Endothelial cell of umbilical vein (primary cell): ENCODE measurements around the gene CD19. TPM values are rescaled to one million over a fixed set of nuclear protein-coding genes. Genes with fewer than 3 reads are reported as not detected.

ENCODE experiments used
- BruUV-seq: library from RNA; stranded (reverse); fragments of 400-500 nt; replicated peaks from 2 replicates; lab custom pipeline; 2021; lab: Mats Ljungman, UMichigan
- CTCF ChIA-PET: fragments of 300-600, 350-600 bp; sonication (Branson Sonifier 250); formaldehyde crosslinking; loops from one replicate; lab custom pipeline; 2021; ENCODE audit warnings: antibody characterized with exemption, inconsistent platforms; lab: Charles Lee
- POLR2A ChIA-PET: fragments of 300-600, 350-600 bp; sonication (Branson Sonifier 250); formaldehyde crosslinking; loops from one replicate; lab custom pipeline; 2021; ENCODE audit warnings: antibody characterized with exemption, inconsistent platforms; lab: Charles Lee
- DNase-seq: peaks from one replicate; pipeline ENCODE4 v3.0.0-alpha.2; 2011; ENCODE audit warnings: low read depth, low spot score
- FAIRE-seq: peaks from 2 replicates; lab custom pipeline; 2011; peaks lifted over from hg19 to GRCh38; lab: Jason Lieb, UNC
- H2AFZ ChIP-seq: 2 replicates; pipeline ENCODE4 v1.6.0; 2012; ENCODE audit warnings: low read depth, low read length, control low read depth, inconsistent platforms
- H3K27ac ChIP-seq: 2 replicates; pipeline ENCODE4 v1.5.1; 2011; ENCODE audit warnings: low read depth, mild to moderate bottlenecking, control low read depth, low read length, moderate library complexity; ENCODE audit not compliant: insufficient read depth
- H3K27me3 ChIP-seq, 2 experiments: 2 replicates each; pipeline versions ENCODE4 v1.6.0 to v1.6.1; 2011; ENCODE audit warnings: low read length in 2 of 2, mixed read lengths in 1 of 2; ENCODE audit not compliant: control insufficient read depth in 2 of 2, insufficient read depth in 2 of 2
- H3K36me3 ChIP-seq, 2 experiments: 2 replicates in 1 of 2; 3 replicates in 1 of 2; pipeline ENCODE4 v1.5.1; 2011; ENCODE audit warnings: low read length in 2 of 2, mild to moderate bottlenecking in 1 of 2, moderate library complexity in 1 of 2; ENCODE audit not compliant: control insufficient read depth in 2 of 2, insufficient read depth in 2 of 2; ENCODE audit errors: extremely low read depth in 1 of 2
- H3K4me1 ChIP-seq: 3 replicates; pipeline ENCODE4 v1.5.1; 2011; ENCODE audit warnings: mild to moderate bottlenecking, low read length; ENCODE audit not compliant: control insufficient read depth, insufficient read depth; ENCODE audit errors: extremely low read depth
- H3K4me2 ChIP-seq: 2 replicates; pipeline ENCODE4 v1.6.1; 2011; ENCODE audit warnings: low read length, control low read depth, mixed read lengths; ENCODE audit not compliant: insufficient read depth
- H3K4me3 ChIP-seq, 3 experiments: fragments of 200-600 bp in 1 of 3; sonication (generic), shearing (Covaris generic) in 1 of 3; replicated peaks in 1 of 3; 2 replicates each; pipeline ENCODE4 v1.5.1; 2011 to 2016; ENCODE audit warnings: control low read depth in 3 of 3, low read length in 3 of 3, mild to moderate bottlenecking in 2 of 3, inconsistent platforms in 1 of 3, low read depth in 1 of 3, moderate library complexity in 1 of 3; ENCODE audit not compliant: insufficient read depth in 1 of 3
- H3K79me2 ChIP-seq: 2 replicates; pipeline ENCODE4 v1.6.0; 2012; ENCODE audit warnings: low read length, inconsistent platforms; ENCODE audit not compliant: control insufficient read depth, insufficient read depth
- H3K9ac ChIP-seq: replicated peaks from 2 replicates; pipeline ENCODE3; 2011; ENCODE audit warnings: low read length, control low read depth; ENCODE audit not compliant: insufficient read depth; ENCODE audit errors: extremely low read depth
- H3K9me1 ChIP-seq: replicated peaks from 3 replicates; pipeline ENCODE4 v1.6.0; 2011; ENCODE audit warnings: mild to moderate bottlenecking, low read length; ENCODE audit not compliant: control insufficient read depth, insufficient read depth; ENCODE audit errors: extremely low read depth
- H3K9me3 ChIP-seq: replicated peaks from 2 replicates; pipeline ENCODE4 v1.5.1; 2012; ENCODE audit warnings: low read length, inconsistent platforms; ENCODE audit not compliant: control insufficient read depth, insufficient read depth
- H4K20me1 ChIP-seq: replicated peaks from 2 replicates; pipeline ENCODE3; 2011; ENCODE audit warnings: mild to moderate bottlenecking, low read length; ENCODE audit not compliant: control insufficient read depth, insufficient read depth; ENCODE audit errors: extremely low read depth
- EZH2 ChIP-seq: IDR thresholded peaks from 2 replicates; pipeline ENCODE4 v1.6.1; 2012; ENCODE audit warnings: borderline replicate concordance, low read depth, mild to moderate bottlenecking, moderate library complexity, low read length, inconsistent platforms; ENCODE audit not compliant: severe bottlenecking
- FOS ChIP-seq: IDR thresholded peaks from 2 replicates; pipeline ENCODE4 v1.6.1; 2011; ENCODE audit warnings: mild to moderate bottlenecking, low read length, moderate library complexity, borderline replicate concordance; ENCODE audit not compliant: insufficient read depth
- GATA2 ChIP-seq: IDR thresholded peaks from 2 replicates; pipeline ENCODE4 v1.7.0; 2011; ENCODE audit warnings: low read depth, mild to moderate bottlenecking, moderate library complexity, mixed read lengths, low read length; ENCODE audit not compliant: insufficient read length, insufficient read depth
- JUN ChIP-seq: IDR thresholded peaks from 2 replicates; pipeline ENCODE4 v1.6.1; 2011; ENCODE audit warnings: borderline replicate concordance, low read depth; ENCODE audit not compliant: insufficient read length, insufficient read depth
- MYC ChIP-seq: IDR thresholded peaks from one replicate; pipeline ENCODE4 v1.6.1; 2011; ENCODE audit warnings: mild to moderate bottlenecking, low read depth, low read length
- POLR2A ChIP-seq: IDR thresholded peaks from 2 replicates; pipeline ENCODE4 v1.6.1; 2012; ENCODE audit warnings: low read depth, mild to moderate bottlenecking, control low read depth, low read length
- POLR2AphosphoS5 ChIP-seq: IDR thresholded peaks from 2 replicates; pipeline ENCODE4 v1.6.1; 2012; ENCODE audit warnings: low read depth, mild to moderate bottlenecking, control low read depth, low read length, moderate library complexity; ENCODE audit not compliant: insufficient read depth
- dilution Hi-C: fragments of 300-500 bp; cut with MboI; formaldehyde crosslinking; loops from one replicate; pipeline ENCODE4 v1.15.0; 2019; ENCODE audit warnings: low sequenced_read_pairs; ENCODE audit not compliant: extremely low pct_ligation_motif_present
- intact Hi-C: fragments of 100-400 bp; cut with micrococcal nuclease; formaldehyde crosslinking; loops from one replicate; pipeline ENCODE4 v1.10.0; 2022
- polyA plus RNA-seq, 4 experiments: library from polyadenylated mRNA; depleted of rRNA in 3 of 4; stranded (reverse) in 3 of 4; unstranded in 1 of 4; fragments of >200 nt; gene quantifications; 2 replicates each; pipeline versions ENCODE4 v1.2.1 to v1.2.3, GENCODE V29; 2011 to 2012; ENCODE audit warnings: missing spikeins in 1 of 4
- total RNA-seq: library from RNA; stranded (reverse); gene quantifications from 2 replicates; pipeline ENCODE4 v1.2.3, GENCODE V29; 2021
- TF ChIP-seq, protein P1 (sequence below): IDR thresholded peaks from 2 replicates; pipeline ENCODE4 v1.6.1; 2011; ENCODE audit not compliant: insufficient read depth, insufficient read length
- TF ChIP-seq, protein P2 (sequence below), 2 donors: IDR thresholded peaks; 1 replicate in 1 of 2; 2 replicates in 1 of 2; pipeline ENCODE4 v1.5.1; 2011; ENCODE audit warnings: low read length in 2 of 2, mild to moderate bottlenecking in 2 of 2, moderate library complexity in 2 of 2, control low read depth in 1 of 2, inconsistent platforms in 1 of 2, low read depth in 1 of 2; ENCODE audit not compliant: insufficient read depth in 1 of 2; ENCODE audit errors: extremely low read depth in 1 of 2

Gene CD19
- total and polyA plus RNA-seq, 2 donors (not counting 3 experiments of a cell fraction or from before 2014, with no cell fraction given): 0.06 TPM; not detected in 1

- no TSS peak for BruUV-seq
- Histone ChIP-seq H3K4me2 (no peak overlapping the region), H3K9me3 (no peaks in the 10 kb centered on the region), H3K27me3 (no peaks in the 10 kb centered on the region), H3K27ac (no peak overlapping the region), H4K20me1 (no peaks in the 10 kb centered on the region), H3K36me3 (no peaks in the 10 kb centered on the region), H3K9ac (no peak overlapping the region), H3K9me1 (no peaks in the 10 kb centered on the region), H2AFZ (no peak overlapping the region), H3K4me1 (no peaks in the 10 kb centered on the region), H3K79me2 (no peaks in the 10 kb centered on the region), H3K4me3 (no peak overlapping the region)
- DNase-seq (no peak), FAIRE-seq (no peak)
- TF ChIP-seq, protein P1, sequence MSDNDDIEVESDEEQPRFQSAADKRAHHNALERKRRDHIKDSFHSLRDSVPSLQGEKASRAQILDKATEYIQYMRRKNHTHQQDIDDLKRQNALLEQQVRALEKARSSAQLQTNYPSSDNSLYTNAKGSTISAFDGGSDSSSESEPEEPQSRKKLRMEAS: no peak
- TF ChIP-seq GATA2: no peak
- TF ChIP-seq EZH2: no peak
- no peak for TF ChIP-seq POLR2AphosphoS5
- TF ChIP-seq POLR2A: no peak
- no peak for TF ChIP-seq MYC
- TF ChIP-seq JUN: no peak
- no peak for TF ChIP-seq FOS
- TF ChIP-seq, protein P2, sequence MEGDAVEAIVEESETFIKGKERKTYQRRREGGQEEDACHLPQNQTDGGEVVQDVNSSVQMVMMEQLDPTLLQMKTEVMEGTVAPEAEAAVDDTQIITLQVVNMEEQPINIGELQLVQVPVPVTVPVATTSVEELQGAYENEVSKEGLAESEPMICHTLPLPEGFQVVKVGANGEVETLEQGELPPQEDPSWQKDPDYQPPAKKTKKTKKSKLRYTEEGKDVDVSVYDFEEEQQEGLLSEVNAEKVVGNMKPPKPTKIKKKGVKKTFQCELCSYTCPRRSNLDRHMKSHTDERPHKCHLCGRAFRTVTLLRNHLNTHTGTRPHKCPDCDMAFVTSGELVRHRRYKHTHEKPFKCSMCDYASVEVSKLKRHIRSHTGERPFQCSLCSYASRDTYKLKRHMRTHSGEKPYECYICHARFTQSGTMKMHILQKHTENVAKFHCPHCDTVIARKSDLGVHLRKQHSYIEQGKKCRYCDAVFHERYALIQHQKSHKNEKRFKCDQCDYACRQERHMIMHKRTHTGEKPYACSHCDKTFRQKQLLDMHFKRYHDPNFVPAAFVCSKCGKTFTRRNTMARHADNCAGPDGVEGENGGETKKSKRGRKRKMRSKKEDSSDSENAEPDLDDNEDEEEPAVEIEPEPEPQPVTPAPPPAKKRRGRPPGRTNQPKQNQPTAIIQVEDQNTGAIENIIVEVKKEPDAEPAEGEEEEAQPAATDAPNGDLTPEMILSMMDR (IDR thresholded peaks at IDR 0.05; ENCODE audit: extremely low read depth in 1 of 2, insufficient read depth in 1 of 2, low read depth in 1 of 2, low read length in 2 of 2): no peak
- POLR2A ChIA-PET: no interaction called here
- CTCF ChIA-PET: interaction anchor here (1.1 to 1.5 kb wide), 3 partner anchors 9 to 12 kb away, joined by 4 to 6 read pairs (median 5); no protein-coding TSS in a partner anchor
- intact Hi-C loops: no loop called here
- dilution Hi-C loops: no loop called here
Observed at GRCh38 chr16:28933171-28933570, 1.4 kb downstream of the CD19 start.
